HG02623 (cell line): ENCODE results near the gene SLC5A2.
"Not testable (repeated sequence)": the region's sequence is repeated elsewhere in the genome, so short reads cannot be mapped to it uniquely, and the experiment has no call there.

ENCODE experiments used
- ATAC-seq: cut with Tn5 transposase; IDR thresholded peaks from one replicate; pipeline ENCODE4 v1.9.1; 2021; ENCODE audit warnings: moderate library complexity; ENCODE audit not compliant: unreplicated experiment

Gene SLC5A2

GRCh38 chr16:31483081-31483480, at the start of gene SLC5A2:
Gene SLC5A2 (plus strand): TSS chr16:31483123. CDS start chr16:31483137, 14 bp downstream.
- no peak for ATAC-seq

- ATAC-seq = no peak
Measured at GRCh38 chr16:31435341-31436220, 47.3 kb upstream of the SLC5A2 start.

- ATAC-seq = no peak
Measured at GRCh38 chr16:31436221-31437045, 46.5 kb upstream of the SLC5A2 start.

- no peak for ATAC-seq
Measured at GRCh38 chr16:31438414-31438813, 44.5 kb upstream of the SLC5A2 start.

GRCh38 chr16:31439023-31439422, 43.9 kb upstream of the SLC5A2 start:
- ATAC-seq = not testable (repeated sequence)

GRCh38 chr16:31439519-31439918, 43.4 kb upstream of the SLC5A2 start:
- no peak for ATAC-seq

- ATAC-seq = no peak
Measured at GRCh38 chr16:31440516-31441184, 42.3 kb upstream of the SLC5A2 start.

- no peak for ATAC-seq
Measured at GRCh38 chr16:31441956-31442355, 41.0 kb upstream of the SLC5A2 start.

GRCh38 chr16:31445931-31446330, 37.0 kb upstream of the SLC5A2 start:
- not testable (repeated sequence) for ATAC-seq

GRCh38 chr16:31451201-31451600, 31.7 kb upstream of the SLC5A2 start:
- ATAC-seq = no peak

- ATAC-seq = no peak
Measured at GRCh38 chr16:31451681-31452351, 31.1 kb upstream of the SLC5A2 start.

- no peak for ATAC-seq
Measured at GRCh38 chr16:31452631-31453106, 30.3 kb upstream of the SLC5A2 start.

GRCh38 chr16:31453255-31454204, 29.4 kb upstream of the SLC5A2 start:
- no peak for ATAC-seq

- ATAC-seq = no peak
Measured at GRCh38 chr16:31455601-31456314, 27.2 kb upstream of the SLC5A2 start.

GRCh38 chr16:31456988-31457360, 25.9 kb upstream of the SLC5A2 start:
- ATAC-seq = no peak

GRCh38 chr16:31458073-31458843, 24.7 kb upstream of the SLC5A2 start:
- ATAC-seq = no peak

GRCh38 chr16:31458844-31459686, 23.9 kb upstream of the SLC5A2 start, which contains the start of gene ARMC5:
Gene ARMC5 (plus strand): TSS chr16:31459501. CDS start chr16:31459525, 24 bp downstream.
- peak; percentile 68 for ATAC-seq
